Fibroblast of the aortic adventitia (primary cell): Measurements from ENCODE around the gene CYP4F2. TPM values are rescaled to one million over a fixed set of nuclear protein-coding genes. Genes with fewer than 3 reads are reported as not detected.
"Not testable (repeated sequence)": the region's sequence is repeated elsewhere in the genome, so short reads cannot be mapped to it uniquely, and the experiment has no call there.

Source experiments
- DNase-seq: peaks from one replicate; pipeline ENCODE4 v3.0.0-alpha.2; 2010; ENCODE audit warnings: low read depth
- H3K4me3 ChIP-seq: 2 replicates; pipeline ENCODE4 v1.5.1; 2011; ENCODE audit warnings: low read depth, mild to moderate bottlenecking, control low read depth, low read length, moderate library complexity
- CTCF ChIP-seq: IDR thresholded peaks from 2 replicates; pipeline ENCODE4 v1.5.1; 2011; ENCODE audit warnings: mild to moderate bottlenecking, low read length, control low read depth, inconsistent platforms; ENCODE audit not compliant: insufficient read depth
- total RNA-seq: library from RNA; depleted of rRNA; stranded (reverse); fragments of >200 nt; gene quantifications from 2 replicates; pipeline ENCODE4 v1.2.3, GENCODE V29; 2012; ENCODE audit warnings: low replicate concordance

The CYP4F2 gene
- total RNA-seq, 1 donor: not detected

GRCh38 chr19:15840833-15841232, 57.0 kb downstream of the CYP4F2 start:
- H3K4me3 ChIP-seq: no peak overlapping the region
- TF ChIP-seq CTCF: no peak
- no peak for DNase-seq

- not testable (repeated sequence) for DNase-seq, H3K4me3 ChIP-seq
These were observed 58.0 kb downstream of the CYP4F2 start for GRCh38 chr19:15839888-15840287.

- no peak overlapping the region for H3K4me3 ChIP-seq
- no peak for TF ChIP-seq CTCF
- no peak for DNase-seq
These were observed 59.5 kb downstream of the CYP4F2 start for GRCh38 chr19:15838351-15838750.

- no peak for DNase-seq
- peak overlapping the region; percentile 76 for H3K4me3 ChIP-seq
- TF ChIP-seq CTCF: no peak
These were observed 60.6 kb downstream of the CYP4F2 start for GRCh38 chr19:15837221-15837731.

- H3K4me3 ChIP-seq: peak overlapping the region; percentile 76
- peak; percentile 90 for DNase-seq
- TF ChIP-seq CTCF: no peak
These were observed 61.3 kb downstream of the CYP4F2 start for GRCh38 chr19:15836330-15837220.

- H3K4me3 ChIP-seq: peak overlapping the region; percentile 76
- DNase-seq: not testable (repeated sequence)
These were observed 62.1 kb downstream of the CYP4F2 start for GRCh38 chr19:15835565-15836329.

- DNase-seq, H3K4me3 ChIP-seq: not testable (repeated sequence)
These were observed 63.6 kb downstream of the CYP4F2 start for GRCh38 chr19:15834232-15834631.

- no peak for DNase-seq
- TF ChIP-seq CTCF: no peak
- no peak overlapping the region for H3K4me3 ChIP-seq
These were observed 66.2 kb downstream of the CYP4F2 start for GRCh38 chr19:15831626-15832025.
